H1 (cell line): ENCODE results near the gene DAAM1. TPM values are rescaled to one million over a fixed set of nuclear protein-coding genes. Genes with fewer than 3 reads are reported as not detected.
A peak's percentile ranks its signal among the peaks of the same experiment; 100 is the strongest.

Source experiments
- SIN3A ChIP-seq, 2 experiments: IDR thresholded peaks in 1 of 2; conservative IDR thresholded peaks in 1 of 2; 2 replicates each; pipeline ENCODE4 v1.6.1; 2011 to 2012; ENCODE audit warnings: low read length in 2 of 2, improper control_type of control experiment in 1 of 2, low read depth in 1 of 2, mild to moderate bottlenecking in 1 of 2
- polyA plus RNA-seq, 7 experiments: library from polyadenylated mRNA; depleted of rRNA in 3 of 7; stranded (reverse) in 5 of 7; unstranded in 2 of 7; fragments of >200 nt in 5 of 7; fragments of 200-250 nt in 2 of 7; gene quantifications; 1 replicate in 5 of 7; 2 replicates in 1 of 7; 4 replicates in 1 of 7; pipeline versions ENCODE4 v1.2.1 to v1.2.3, GENCODE V29; 2011 to 2013; ENCODE audit warnings: missing spikeins in 2 of 7, mixed read lengths in 2 of 7
- total RNA-seq: library from RNA; stranded (reverse); fragmentation: NEBNext Ultra II Directional; extraction: Animal tissue kit (Norgen Biotek cat#: 25700); gene quantifications from 2 replicates; pipeline ENCODE4 v1.2.1, GENCODE V29; 2021

The DAAM1 gene
- total and polyA plus RNA-seq, 2 of the 8 experiments (the other 6 are each of a cell fraction or from before 2014, with no cell fraction given) = 5.0 to 44.9 TPM

- TF ChIP-seq SIN3A (conservative IDR thresholded peaks at IDR 0.05 in 1 of 2, IDR thresholded peaks at IDR 0.05 in 1 of 2; ENCODE audit: low read depth in 1 of 2, low read length in 2 of 2) = peak in 1 of 2 experiments; percentile 61; a peak in 1 of 4 replicates
Observed at GRCh38 chr14:59358102-59358501, 169.6 kb downstream of the DAAM1 start (continued).
